Sigmoid colon (tissue), 3 donors: Measurements from ENCODE around the gene GRIK5.

ENCODE experiments used
- CTCF ChIP-seq, 4 experiments: fragments of 450-650 bp in 3 of 4; fragments of 200-600 bp in 1 of 4; IDR thresholded peaks; one replicate each; pipeline ENCODE4 v1.5.1; 2016 to 2019; ENCODE audit warnings: antibody characterized with exemption in 4 of 4, mild to moderate bottlenecking in 3 of 4, moderate library complexity in 2 of 4
- POLR2A ChIP-seq, 2 donors: fragments of 450-650 bp; IDR thresholded peaks; one replicate each; pipeline ENCODE4 v1.6.1; 2016; ENCODE audit warnings: antibody characterized with exemption in 2 of 2, mild to moderate bottlenecking in 2 of 2, moderate library complexity in 2 of 2

- TF ChIP-seq CTCF (IDR thresholded peaks at IDR 0.05) (no peak), POLR2A (IDR thresholded peaks at IDR 0.05) (no peak)
Measured at GRCh38 chr19:42086188-42086736, 16.3 kb upstream of the GRIK5 start.
